ENCODE data around the gene RCVRN. TPM values are rescaled to one million over a fixed set of nuclear protein-coding genes. Genes with fewer than 3 reads are reported as not detected.

RCVRN gene
- total and polyA plus RNA-seq, 2 of the 8 experiments (the other 6 are each of a cell fraction or from before 2014, with no cell fraction given): not detected

DNA sequence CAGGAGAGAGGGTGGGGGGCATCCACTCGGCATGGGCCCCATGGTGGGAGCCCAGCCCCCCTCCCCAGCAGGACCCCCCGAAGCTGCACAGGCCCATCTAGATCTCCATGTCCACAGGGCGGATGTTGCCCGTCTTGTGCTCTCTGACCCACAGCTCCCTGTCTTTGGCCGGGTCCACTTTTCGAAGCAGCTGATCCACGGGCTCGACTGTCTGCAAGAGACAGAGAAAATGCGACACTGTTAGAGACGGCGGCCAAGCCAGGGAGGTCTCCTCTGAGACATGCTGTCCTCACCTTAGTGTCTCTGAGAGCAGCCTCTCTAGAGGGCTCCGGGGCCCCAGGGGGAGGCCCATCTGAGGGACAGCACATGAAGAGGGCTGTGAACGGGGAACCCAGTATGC lies 12.1 kb upstream of the RCVRN start:
- FAIRE-seq: no peak
- 80% methylated on average over 11 of the region's 13 CpGs; no CpG with 5 or more reads in 1 of the 2 experiments for WGBS, 2 experiments (ENCODE audit: extremely low coverage in 1 of 2, insufficient coverage in 1 of 2, insufficient read length in 1 of 2, insufficient replicate concordance in 2 of 2, low coverage in 1 of 2, low lambda C conversion rate in 2 of 2, missing lambda C conversion rate in 1 of 2)
- TF ChIP-seq CHD2 (IDR thresholded peaks at IDR 0.05; ENCODE audit: low read length) (no peak), TEAD4 (IDR thresholded peaks at IDR 0.05; ENCODE audit: low read depth, low read length) (no peak), MAFK (IDR thresholded peaks at IDR 0.05; ENCODE audit: low read depth, low read length) (no peak), KDM1A (IDR thresholded peaks at IDR 0.05; ENCODE audit: borderline replicate concordance, low read length) (no peak), RXRA (IDR thresholded peaks at IDR 0.05; ENCODE audit: insufficient read depth, low read depth, low read length) (no peak), TAF7 (optimal IDR thresholded peaks at IDR 0.05; ENCODE audit: borderline replicate concordance, low read depth, low read length) (no peak), SUZ12 (IDR thresholded peaks at IDR 0.05; ENCODE audit: low read length) (no peak), KDM5A (IDR thresholded peaks at IDR 0.05; ENCODE audit: low read length) (no peak), EP300 (IDR thresholded peaks at IDR 0.05; ENCODE audit: borderline replicate concordance in 1 of 2, low read depth in 2 of 2, low read length in 2 of 2) (no peak)
- TF ChIP-seq, protein P1, sequence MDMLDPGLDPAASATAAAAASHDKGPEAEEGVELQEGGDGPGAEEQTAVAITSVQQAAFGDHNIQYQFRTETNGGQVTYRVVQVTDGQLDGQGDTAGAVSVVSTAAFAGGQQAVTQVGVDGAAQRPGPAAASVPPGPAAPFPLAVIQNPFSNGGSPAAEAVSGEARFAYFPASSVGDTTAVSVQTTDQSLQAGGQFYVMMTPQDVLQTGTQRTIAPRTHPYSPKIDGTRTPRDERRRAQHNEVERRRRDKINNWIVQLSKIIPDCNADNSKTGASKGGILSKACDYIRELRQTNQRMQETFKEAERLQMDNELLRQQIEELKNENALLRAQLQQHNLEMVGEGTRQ (IDR thresholded peaks at IDR 0.05; ENCODE audit: low read length): no peak
- TF ChIP-seq, protein P2, sequence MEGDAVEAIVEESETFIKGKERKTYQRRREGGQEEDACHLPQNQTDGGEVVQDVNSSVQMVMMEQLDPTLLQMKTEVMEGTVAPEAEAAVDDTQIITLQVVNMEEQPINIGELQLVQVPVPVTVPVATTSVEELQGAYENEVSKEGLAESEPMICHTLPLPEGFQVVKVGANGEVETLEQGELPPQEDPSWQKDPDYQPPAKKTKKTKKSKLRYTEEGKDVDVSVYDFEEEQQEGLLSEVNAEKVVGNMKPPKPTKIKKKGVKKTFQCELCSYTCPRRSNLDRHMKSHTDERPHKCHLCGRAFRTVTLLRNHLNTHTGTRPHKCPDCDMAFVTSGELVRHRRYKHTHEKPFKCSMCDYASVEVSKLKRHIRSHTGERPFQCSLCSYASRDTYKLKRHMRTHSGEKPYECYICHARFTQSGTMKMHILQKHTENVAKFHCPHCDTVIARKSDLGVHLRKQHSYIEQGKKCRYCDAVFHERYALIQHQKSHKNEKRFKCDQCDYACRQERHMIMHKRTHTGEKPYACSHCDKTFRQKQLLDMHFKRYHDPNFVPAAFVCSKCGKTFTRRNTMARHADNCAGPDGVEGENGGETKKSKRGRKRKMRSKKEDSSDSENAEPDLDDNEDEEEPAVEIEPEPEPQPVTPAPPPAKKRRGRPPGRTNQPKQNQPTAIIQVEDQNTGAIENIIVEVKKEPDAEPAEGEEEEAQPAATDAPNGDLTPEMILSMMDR (IDR thresholded peaks at IDR 0.05; ENCODE audit: control extremely low read depth in 1 of 3, insufficient read depth in 1 of 3, low read depth in 1 of 3, low read length in 3 of 3): no peak

More for the DNA sequence above, 12.1 kb upstream of the RCVRN start:
- no peak overlapping the region for H3K4ac ChIP-seq (replicated peaks; ENCODE audit: insufficient read length, low read depth, low read length)
- H2BK5ac ChIP-seq (ENCODE audit: low read depth, low read length): no peak overlapping the region
- DNase-seq (ENCODE audit: low read depth in 1 of 2, low spot score in 2 of 2): no peak
- no peaks in the 10 kb centered on the region for H3K4me1 ChIP-seq (replicated peaks in 1 of 4; ENCODE audit: control insufficient read depth in 3 of 4, insufficient read depth in 4 of 4, low read length in 3 of 4)
- H3K56ac ChIP-seq (replicated peaks; ENCODE audit: insufficient read length, low read depth, low read length): no peak overlapping the region
- no peaks in the 10 kb centered on the region for H3K27me3 ChIP-seq (replicated peaks in 1 of 4; ENCODE audit: control insufficient read depth in 3 of 4, extremely low read depth in 1 of 4, insufficient read depth in 3 of 4, low read length in 3 of 4)
- H3K18ac ChIP-seq (ENCODE audit: extremely low read depth, low read length): no peak overlapping the region
- POLR2A ChIA-PET (ENCODE audit: partially characterized antibody): no interaction called here
- no peaks in the 10 kb centered on the region for H4K20me1 ChIP-seq (replicated peaks in 1 of 2; ENCODE audit: control insufficient read depth in 1 of 2, insufficient read depth in 2 of 2, low read length in 2 of 2)
- H3K14ac ChIP-seq (ENCODE audit: insufficient read length): no peak overlapping the region
- no peaks in the 10 kb centered on the region for H3K23me2 ChIP-seq (ENCODE audit: low read depth, low read length)
- H3K9me3 ChIP-seq (ENCODE audit: insufficient read depth in 2 of 2, low read depth in 1 of 2, low read length in 1 of 2): no peaks in the 10 kb centered on the region
- no peak overlapping the region for H2AK5ac ChIP-seq (ENCODE audit: low read depth, low read length)
- no peaks in the 10 kb centered on the region for H3K36me3 ChIP-seq (ENCODE audit: control insufficient read depth in 2 of 4, insufficient read depth in 4 of 4, low read length in 3 of 4)
- H2BK120ac ChIP-seq (replicated peaks; ENCODE audit: low read depth, low read length): no peak overlapping the region
- no peak overlapping the region for H3K23ac ChIP-seq (ENCODE audit: insufficient read length)
- H3K9ac ChIP-seq (replicated peaks in 1 of 4; ENCODE audit: extremely low read depth in 1 of 4, low read depth in 3 of 4, low read length in 3 of 4): no peak overlapping the region
- H3K4me3 ChIP-seq (ENCODE audit: extremely low read depth in 1 of 4, insufficient read depth in 2 of 4, low read depth in 3 of 4, low read length in 4 of 4): no peak overlapping the region
- no peaks in the 10 kb centered on the region for H3K79me1 ChIP-seq (ENCODE audit: low read depth, low read length)
- no peak overlapping the region for H2BK20ac ChIP-seq (ENCODE audit: low read length)
- no peak overlapping the region for H2BK15ac ChIP-seq (ENCODE audit: low read length)
- CTCF ChIA-PET (ENCODE audit: partially characterized antibody): interaction anchor here (1.0 to 6.0 kb wide), 6 partner anchors 11 to 697 kb away, joined by 3 to 49 read pairs (median 4); partner anchors contain the start of gene RCVRN
- H3K27ac ChIP-seq (ENCODE audit: low read depth, low read length): no peak overlapping the region
- no peak overlapping the region for H3K4me2 ChIP-seq (ENCODE audit: insufficient read depth in 1 of 2, low read depth in 2 of 2, low read length in 2 of 2)
- H4K8ac ChIP-seq (ENCODE audit: extremely low read depth, insufficient read depth, low read length): no peak overlapping the region
- H2BK12ac ChIP-seq (ENCODE audit: low read depth, low read length): no peak overlapping the region
- H2AFZ ChIP-seq (ENCODE audit: low read length): no peak overlapping the region
- no peak overlapping the region for H4K91ac ChIP-seq (replicated peaks; ENCODE audit: insufficient read length, low read length)
- H4K5ac ChIP-seq (ENCODE audit: insufficient read length, low read depth, low read length): no peak overlapping the region
- H3K79me2 ChIP-seq (ENCODE audit: control insufficient read depth in 1 of 2, insufficient read depth in 2 of 2, low read length in 2 of 2): no peaks in the 10 kb centered on the region

Data from H1 (cell line).